Suprapubic skin (tissue), 4 donors: ENCODE data around the gene EPB41.

ENCODE experiments used
- CTCF ChIP-seq, 2 donors: fragments of 200-600 bp in 1 of 2; fragments of 450-650 bp in 1 of 2; sonication (generic) in 1 of 2; IDR thresholded peaks; one replicate each; pipeline ENCODE4 v1.5.1; 2016 to 2019; ENCODE audit warnings: antibody characterized with exemption in 2 of 2, mild to moderate bottlenecking in 1 of 2, moderate library complexity in 1 of 2
- POLR2A ChIP-seq, 2 donors: fragments of 450-650 bp; IDR thresholded peaks; one replicate each; pipeline ENCODE4 v1.6.1; 2017; ENCODE audit warnings: antibody characterized with exemption in 2 of 2, mild to moderate bottlenecking in 2 of 2, moderate library complexity in 2 of 2
- POLR2AphosphoS5 ChIP-seq, 3 donors: sonication (generic); formaldehyde crosslinking; IDR thresholded peaks; one replicate each; pipeline ENCODE4 v1.6.1; 2017; ENCODE audit warnings: antibody characterized with exemption in 3 of 3

- TF ChIP-seq POLR2A (IDR thresholded peaks at IDR 0.05) (no peak), CTCF (IDR thresholded peaks at IDR 0.05) (no peak), POLR2AphosphoS5 (IDR thresholded peaks at IDR 0.05) (no peak)
Observed at GRCh38 chr1:29123887-29124365, 209.6 kb downstream of the EPB41 start, which contains the start of gene TMEM200B.
